ENCODE data around the gene CCDC28A.

The CCDC28A gene

GRCh38 chr6:138785980-138786379 is 12.4 kb downstream of the CCDC28A start:
- no peak for TF ChIP-seq TCF12 (IDR thresholded peaks at IDR 0.05; ENCODE audit: low read depth)
- TF ChIP-seq YY1 (IDR thresholded peaks at IDR 0.05; ENCODE audit: low read depth) = no peak
- no peak for TF ChIP-seq MAX (IDR thresholded peaks at IDR 0.05)
- no peak for TF ChIP-seq EGR1 (IDR thresholded peaks at IDR 0.05)
- TF ChIP-seq NFIC (IDR thresholded peaks at IDR 0.05) = no peak
- no peak for TF ChIP-seq EP300 (IDR thresholded peaks at IDR 0.05; ENCODE audit: borderline replicate concordance)
- TF ChIP-seq CREB1 (IDR thresholded peaks at IDR 0.05; ENCODE audit: low read depth) = no peak
- TF ChIP-seq FOXM1 (IDR thresholded peaks at IDR 0.05; ENCODE audit: borderline replicate concordance, low read depth) = no peak
- no peak for TF ChIP-seq TEAD4 (IDR thresholded peaks at IDR 0.05)
- no peak for TF ChIP-seq REST (IDR thresholded peaks at IDR 0.05; ENCODE audit: low read depth)
- TF ChIP-seq RAD21 (IDR thresholded peaks at IDR 0.05; ENCODE audit: low read depth) = no peak
- TF ChIP-seq TAF1 (IDR thresholded peaks at IDR 0.05; ENCODE audit: low read depth) = no peak
- TF ChIP-seq CEBPB (IDR thresholded peaks at IDR 0.05) = no peak
- TF ChIP-seq USF1 (IDR thresholded peaks at IDR 0.05) = no peak
- TF ChIP-seq ZBTB7A (IDR thresholded peaks at IDR 0.05; ENCODE audit: low read depth) = no peak

- TF ChIP-seq REST (IDR thresholded peaks at IDR 0.05; ENCODE audit: low read depth) (no peak), NFIC (IDR thresholded peaks at IDR 0.05) (no peak), FOXM1 (IDR thresholded peaks at IDR 0.05; ENCODE audit: borderline replicate concordance, low read depth) (no peak), TAF1 (IDR thresholded peaks at IDR 0.05; ENCODE audit: low read depth) (no peak), TEAD4 (IDR thresholded peaks at IDR 0.05) (no peak), CREB1 (IDR thresholded peaks at IDR 0.05; ENCODE audit: low read depth) (no peak)
Measured at GRCh38 chr6:138787138-138787537, 13.6 kb downstream of the CCDC28A start.

GRCh38 chr6:138795809-138796603 is 22.4 kb downstream of the CCDC28A start, which contains the start of gene ECT2L:
ECT2L (plus strand) TSS chr6:138796087; CDS start chr6:138813275, 17,188 bp downstream.
- TF ChIP-seq EP300 (IDR thresholded peaks at IDR 0.05; ENCODE audit: borderline replicate concordance) (no peak), USF1 (IDR thresholded peaks at IDR 0.05) (no peak), EGR1 (IDR thresholded peaks at IDR 0.05) (no peak), RAD21 (IDR thresholded peaks at IDR 0.05; ENCODE audit: low read depth) (no peak), TCF12 (IDR thresholded peaks at IDR 0.05; ENCODE audit: low read depth) (no peak)

- TF ChIP-seq USF1 (IDR thresholded peaks at IDR 0.05) (no peak), YY1 (IDR thresholded peaks at IDR 0.05; ENCODE audit: low read depth) (no peak), EP300 (IDR thresholded peaks at IDR 0.05; ENCODE audit: borderline replicate concordance) (no peak), NFIC (IDR thresholded peaks at IDR 0.05) (no peak), TEAD4 (IDR thresholded peaks at IDR 0.05) (no peak), MAX (IDR thresholded peaks at IDR 0.05) (no peak), TAF1 (IDR thresholded peaks at IDR 0.05; ENCODE audit: low read depth) (no peak), REST (IDR thresholded peaks at IDR 0.05; ENCODE audit: low read depth) (no peak), TCF12 (IDR thresholded peaks at IDR 0.05; ENCODE audit: low read depth) (no peak), RAD21 (IDR thresholded peaks at IDR 0.05; ENCODE audit: low read depth) (no peak), CEBPB (IDR thresholded peaks at IDR 0.05) (no peak), EGR1 (IDR thresholded peaks at IDR 0.05) (no peak)
Measured at GRCh38 chr6:138796771-138797170, 23.2 kb downstream of the CCDC28A start.
